NCI-H2107 (cell line): ENCODE results near the gene MEGF6.

Experiments used
- DNase-seq: peaks from one replicate; lab custom pipeline; 2025; lab: John Stamatoyannopoulos, UW

The MEGF6 gene

DNA sequence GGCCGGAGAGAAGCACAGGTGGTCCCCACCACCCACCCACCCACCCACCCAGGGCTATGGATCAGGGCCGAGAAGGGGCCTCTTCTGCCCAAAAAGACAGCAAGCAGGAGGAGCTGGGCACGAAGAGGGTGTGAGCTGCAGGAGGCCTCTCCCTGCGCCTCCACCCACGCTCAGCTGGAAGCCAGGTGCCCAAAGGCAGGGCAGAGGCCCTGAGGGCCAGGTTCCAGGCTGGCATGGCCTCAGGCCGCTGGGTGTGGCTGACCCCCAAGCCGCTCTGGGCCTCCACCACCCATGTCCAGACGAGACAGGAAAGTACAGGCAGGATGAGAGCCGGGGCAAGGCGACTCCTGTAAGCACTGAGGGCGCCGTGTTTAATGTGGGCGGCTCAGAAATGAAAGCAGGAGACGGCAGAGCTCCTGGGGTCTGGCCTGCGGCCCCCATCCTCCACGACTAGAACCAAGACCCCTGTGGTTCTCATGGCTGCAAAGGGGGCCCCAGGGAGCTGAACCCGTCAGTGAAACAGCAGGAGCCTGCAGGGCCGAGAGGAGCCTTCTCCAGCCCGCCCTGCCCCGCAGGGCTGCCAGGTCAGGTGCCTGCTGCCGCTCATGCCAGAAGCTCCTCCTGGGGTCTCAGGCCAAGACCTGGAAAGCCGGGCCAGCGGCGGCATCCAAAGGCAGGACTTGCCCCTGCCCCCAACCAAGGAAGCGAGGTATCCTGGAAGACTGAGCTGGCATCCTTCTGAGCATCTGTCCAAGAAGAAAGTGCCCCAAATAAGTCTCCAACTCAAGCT lies 56.0 kb downstream of the MEGF6 start:
- DNase-seq, result no peak

DNA sequence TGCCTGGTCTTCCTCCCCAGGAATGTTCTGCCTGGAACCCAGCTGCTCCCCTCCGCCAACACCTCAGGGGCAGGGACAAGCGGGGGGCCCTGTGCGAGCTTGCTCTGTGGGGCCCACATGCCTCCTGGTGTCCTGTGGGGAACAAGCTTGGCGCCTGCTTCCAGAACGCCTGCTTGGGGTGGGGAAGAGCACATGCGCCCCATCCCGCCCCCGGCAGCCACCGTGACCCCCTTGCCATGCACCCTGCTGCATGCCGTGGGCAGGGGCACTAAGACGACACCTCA lies 57.4 kb downstream of the MEGF6 start:
- DNase-seq, result no peak

DNA sequence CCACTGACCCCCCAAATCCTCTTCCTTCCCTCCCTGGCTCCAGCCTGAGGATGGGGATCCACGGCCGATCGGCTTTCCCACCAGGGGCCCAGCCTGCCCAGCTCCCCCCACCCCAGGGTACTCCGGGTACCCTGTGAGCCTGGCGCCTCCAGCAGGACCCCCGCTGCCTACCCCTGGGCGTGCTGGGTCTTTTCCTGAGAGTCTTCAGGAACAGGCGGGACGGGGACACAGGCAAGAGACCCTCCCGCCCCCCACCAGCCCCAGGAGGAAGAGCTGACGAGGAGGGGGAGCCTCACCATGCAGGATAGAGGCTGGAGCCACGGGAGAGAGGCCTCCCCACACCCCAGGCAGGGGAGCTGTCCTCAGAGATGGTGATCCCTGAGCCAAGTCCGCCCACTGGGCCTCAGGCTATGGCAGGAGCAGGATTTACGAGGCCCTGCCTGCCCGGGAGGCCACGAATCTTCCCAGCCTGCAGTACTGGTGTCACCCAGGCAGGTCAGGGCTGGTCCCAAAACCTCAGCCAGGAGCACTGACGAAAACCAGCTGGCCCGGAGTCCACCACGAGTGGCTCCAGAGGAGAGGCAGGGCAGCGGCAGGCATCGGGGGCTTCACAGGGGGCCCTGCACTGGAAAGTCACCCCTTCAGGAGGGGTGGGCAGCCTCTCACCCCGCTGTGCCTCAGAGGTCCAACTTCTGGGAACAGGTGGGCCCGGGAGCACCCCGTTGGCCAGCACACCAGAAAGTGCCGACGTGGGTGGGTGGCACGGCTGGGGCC lies 58.0 kb downstream of the MEGF6 start:
- DNase-seq, result no peak

GRCh38 chr1:3552751-3553150 lies 58.6 kb downstream of the MEGF6 start:
- DNase-seq, result no peak

DNA sequence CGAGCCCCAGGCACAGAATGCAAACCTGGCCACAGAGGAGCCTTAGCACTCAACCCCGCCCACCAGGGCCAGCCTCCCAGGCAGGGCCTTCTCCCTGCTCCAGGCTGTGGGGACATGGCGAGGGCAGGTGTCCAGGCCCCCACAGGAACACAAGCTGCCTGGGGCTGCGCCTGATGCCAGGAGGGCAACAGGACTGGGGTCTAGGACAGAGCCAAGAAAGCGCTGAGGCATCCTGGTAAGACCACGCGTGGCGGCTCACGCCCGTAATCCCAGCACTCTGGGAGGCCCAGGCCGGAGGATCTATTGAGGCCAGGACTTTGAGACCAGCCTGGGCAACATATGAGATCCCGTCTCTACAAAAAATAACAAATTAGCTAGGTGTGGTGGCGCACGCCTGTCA lies 59.1 kb downstream of the MEGF6 start:
- no peak for DNase-seq

GRCh38 chr1:3551711-3552110 lies 59.6 kb downstream of the MEGF6 start:
- DNase-seq, result no peak

DNA sequence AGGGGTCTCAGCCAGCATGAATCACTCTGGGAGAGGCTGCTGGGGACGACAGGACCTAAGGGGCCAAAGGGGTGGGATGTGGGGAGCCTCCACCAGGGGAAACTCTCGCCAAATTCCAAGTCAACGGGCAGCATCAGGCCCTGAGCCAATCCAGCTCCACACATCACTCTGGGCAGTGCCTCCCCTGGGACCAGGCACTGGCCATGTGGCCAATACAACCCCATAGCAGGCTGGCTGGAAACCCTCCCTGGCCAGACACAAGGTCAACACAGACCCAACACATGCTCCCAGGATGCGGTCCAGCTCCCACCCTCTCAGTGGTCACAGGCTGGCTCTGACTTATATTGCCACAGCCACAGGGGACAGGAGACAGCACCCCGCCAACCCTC lies 60.0 kb downstream of the MEGF6 start:
- no peak for DNase-seq

GRCh38 chr1:3550511-3551289 lies 60.6 kb downstream of the MEGF6 start:
- no peak for DNase-seq

DNA sequence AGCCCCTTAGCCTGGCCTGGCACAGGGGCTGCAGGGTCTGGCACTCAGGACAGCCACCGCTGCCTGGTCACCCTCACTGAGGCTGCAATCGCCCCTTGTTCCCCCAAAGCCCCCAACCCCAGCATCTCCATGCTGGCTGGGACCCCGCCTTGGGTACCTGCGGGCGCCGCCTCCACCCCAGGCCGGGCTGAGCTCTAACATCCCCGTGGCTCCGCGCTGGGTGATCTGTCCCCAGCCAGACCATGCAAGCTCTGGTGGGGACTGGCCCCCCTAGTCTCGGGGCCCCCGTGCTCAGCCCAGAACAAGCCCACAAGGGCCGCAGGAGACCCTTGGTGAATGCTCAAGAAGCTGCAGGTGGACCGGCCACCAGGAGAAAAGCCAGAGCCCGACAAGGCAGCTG lies 62.4 kb downstream of the MEGF6 start:
- no peak for DNase-seq

- DNase-seq, result no peak
Measured at GRCh38 chr1:3548156-3548893, 63.0 kb downstream of the MEGF6 start.

DNA sequence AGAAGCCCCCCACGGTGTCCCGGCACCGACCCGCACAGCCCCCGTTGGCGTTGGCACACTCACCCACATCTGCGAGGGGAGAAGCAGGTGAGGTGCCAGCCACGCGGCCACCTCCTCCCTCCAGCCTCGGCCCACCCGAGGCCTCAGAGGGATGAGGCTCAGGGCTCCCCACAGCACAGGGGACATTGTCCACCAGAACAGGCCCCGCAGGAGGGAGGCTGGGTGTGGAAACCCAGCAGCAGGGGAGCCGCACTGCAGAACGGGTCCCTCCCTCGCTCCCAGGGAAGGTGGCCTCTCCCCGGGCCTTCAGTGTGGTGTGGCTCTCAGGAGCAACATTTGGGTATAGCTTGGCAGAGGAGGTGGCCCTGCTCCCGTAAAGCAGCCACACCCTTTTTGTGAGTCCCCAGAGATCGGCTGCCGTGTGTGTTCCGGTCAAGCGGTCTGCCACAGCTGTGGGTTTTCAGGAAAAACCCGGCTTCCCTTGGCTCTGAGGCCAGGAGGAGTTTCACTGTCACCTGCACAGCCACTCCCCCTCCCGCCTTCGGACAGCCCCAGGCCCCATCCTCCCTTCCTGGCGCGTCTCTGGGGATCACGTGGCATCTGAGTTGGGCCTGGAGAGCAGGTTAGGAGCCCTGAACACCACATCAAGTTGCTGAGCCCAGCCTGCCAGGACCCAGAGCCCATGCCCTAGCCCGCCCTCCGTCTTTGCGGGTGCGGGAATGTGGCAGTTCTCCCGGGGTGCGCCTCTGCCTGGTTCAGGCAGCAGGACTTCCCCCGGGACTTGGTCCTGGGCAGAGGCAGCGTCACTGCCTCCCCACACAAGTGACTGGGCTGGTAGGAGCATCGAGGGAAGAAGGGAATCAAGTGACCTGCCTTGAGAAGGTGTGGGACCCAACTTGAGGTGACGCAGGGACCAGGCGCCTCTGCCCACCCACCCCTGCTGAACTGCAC lies 64.0 kb downstream of the MEGF6 start:
- DNase-seq, result no peak

GRCh38 chr1:3546048-3546384 lies 65.3 kb downstream of the MEGF6 start:
- no peak for DNase-seq

- no peak for DNase-seq
Measured at GRCh38 chr1:3545363-3546047, 65.8 kb downstream of the MEGF6 start.

GRCh38 chr1:3544040-3544977 lies 67.0 kb downstream of the MEGF6 start:
- no peak for DNase-seq

GRCh38 chr1:3543076-3544039 lies 68.0 kb downstream of the MEGF6 start:
- no peak for DNase-seq

DNA sequence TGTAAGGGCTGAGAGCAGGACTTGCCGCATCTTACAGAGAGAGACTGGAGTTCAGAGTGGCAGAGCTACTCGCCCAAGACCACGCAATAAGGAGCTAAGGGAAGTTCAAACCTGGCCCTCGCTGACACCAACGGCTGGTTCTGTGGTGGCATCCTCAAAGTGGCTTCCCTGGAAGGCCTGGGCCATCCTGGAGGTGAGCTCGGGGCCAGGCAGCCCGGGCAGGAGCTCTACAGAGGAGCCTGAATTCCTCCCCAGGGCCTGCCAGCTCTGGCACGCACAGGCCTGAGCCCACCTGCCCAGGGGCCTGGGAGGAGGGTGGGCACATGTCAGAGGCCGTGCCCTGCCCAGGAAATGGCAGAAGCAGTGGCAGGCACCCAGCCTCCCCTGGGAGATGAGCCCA lies 68.6 kb downstream of the MEGF6 start:
- no peak for DNase-seq

DNA sequence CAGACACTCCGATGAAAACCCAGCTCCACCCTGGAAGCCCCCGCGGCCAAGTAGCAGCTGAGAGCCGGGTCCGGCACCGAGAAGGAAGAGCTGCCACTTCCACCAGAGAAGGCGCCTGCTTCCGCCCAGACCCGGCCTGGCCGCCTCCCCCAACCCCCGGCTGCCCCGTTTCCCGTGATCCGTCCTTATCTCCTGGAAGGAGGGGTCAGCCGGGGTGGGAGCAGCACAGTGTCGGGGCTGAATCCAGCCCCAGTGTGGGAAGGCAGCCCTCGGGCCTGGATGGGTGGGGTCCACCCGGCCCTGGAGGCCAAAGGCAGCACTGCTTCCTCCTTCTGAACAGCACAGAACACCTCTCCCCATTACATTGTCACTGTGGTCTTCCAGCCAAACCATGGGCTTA lies 69.4 kb downstream of the MEGF6 start:
- DNase-seq, result no peak

GRCh38 chr1:3541465-3541864 lies 69.8 kb downstream of the MEGF6 start:
- DNase-seq, result no peak
